ENCODE measurements around the gene TTC16. TPM values are rescaled to one million over a fixed set of nuclear protein-coding genes. Genes with fewer than 3 reads are reported as not detected.

Gene TTC16
- total and polyA plus RNA-seq, 2 donors (not counting 3 experiments of a cell fraction or from before 2014, with no cell fraction given) = not detected

GRCh38 chr9:127711831-127712274, 4.0 kb upstream of the TTC16 start:
- POLR2A ChIA-PET = interaction anchor here (0.5 kb wide), 1 partner anchor 184 kb away, joined by 4 read pairs; no protein-coding TSS in a partner anchor
- H3K79me2 ChIP-seq (ENCODE audit: control insufficient read depth, insufficient read depth, low read length) = peaks cover 5% of the 10 kb centered on the region
- FAIRE-seq = no peak

More at GRCh38 chr9:127711831-127712274, 4.0 kb upstream of the TTC16 start:
- Histone ChIP-seq H3K4me3 (replicated peaks in 1 of 3; ENCODE audit: insufficient read depth in 1 of 3, low read depth in 1 of 3, low read length in 3 of 3) (no peak overlapping the region), H3K36me3 (ENCODE audit: control insufficient read depth in 2 of 2, extremely low read depth in 1 of 2, insufficient read depth in 2 of 2, low read length in 2 of 2) (no peaks in the 10 kb centered on the region), H3K9ac (replicated peaks; ENCODE audit: extremely low read depth, insufficient read depth, low read length) (no peak overlapping the region), H3K9me1 (replicated peaks; ENCODE audit: control insufficient read depth, extremely low read depth, insufficient read depth, low read length) (no peaks in the 10 kb centered on the region), H4K20me1 (replicated peaks; ENCODE audit: control insufficient read depth, extremely low read depth, insufficient read depth, low read length) (no peaks in the 10 kb centered on the region), H3K4me1 (ENCODE audit: control insufficient read depth, extremely low read depth, insufficient read depth, low read length) (peaks cover 5% of the 10 kb centered on the region), H3K4me2 (ENCODE audit: insufficient read depth, low read length) (no peak overlapping the region), H3K9me3 (replicated peaks; ENCODE audit: control insufficient read depth, insufficient read depth, low read length) (no peaks in the 10 kb centered on the region), H2AFZ (ENCODE audit: low read depth, low read length) (no peak overlapping the region), H3K27ac (ENCODE audit: insufficient read depth, low read depth, low read length) (no peak overlapping the region), H3K27me3 (ENCODE audit: control insufficient read depth in 2 of 2, insufficient read depth in 2 of 2, low read length in 2 of 2) (no peaks in the 10 kb centered on the region)
- no peak for DNase-seq (ENCODE audit: low read depth, low spot score)
- dilution Hi-C loops (cut with MboI; ENCODE audit: extremely low pct_ligation_motif_present, low sequenced_read_pairs) = no loop called here
- TF ChIP-seq MAX (IDR thresholded peaks at IDR 0.05; ENCODE audit: insufficient read depth, insufficient read length) = no peak
- TF ChIP-seq MYC (IDR thresholded peaks at IDR 0.05; ENCODE audit: low read depth, low read length) = no peak
- TF ChIP-seq POLR2A (IDR thresholded peaks at IDR 0.05; ENCODE audit: low read depth, low read length) = no peak
- TF ChIP-seq JUN (IDR thresholded peaks at IDR 0.05; ENCODE audit: borderline replicate concordance, insufficient read depth, insufficient read length, low read depth) = no peak
- no peak for TF ChIP-seq CTCF (IDR thresholded peaks at IDR 0.05; ENCODE audit: extremely low read depth in 1 of 2, insufficient read depth in 1 of 2, low read depth in 1 of 2, low read length in 2 of 2)
- no peak for TF ChIP-seq GATA2 (IDR thresholded peaks at IDR 0.05; ENCODE audit: insufficient read depth, insufficient read length, low read depth, low read length)
- no peak for TF ChIP-seq POLR2AphosphoS5 (IDR thresholded peaks at IDR 0.05; ENCODE audit: insufficient read depth, low read depth, low read length)
- TF ChIP-seq EZH2 (IDR thresholded peaks at IDR 0.05; ENCODE audit: borderline replicate concordance, low read depth, low read length, severe bottlenecking) = no peak
- TF ChIP-seq FOS (IDR thresholded peaks at IDR 0.05; ENCODE audit: borderline replicate concordance, insufficient read depth, low read length) = no peak
- no TSS peak for BruUV-seq (replicated peaks)
- CTCF ChIA-PET = interaction anchor here (3.3 kb wide), 1 partner anchor 23 kb away, joined by 9 read pairs; the partner anchor contains the start of gene TOR2A
- intact Hi-C loops (cut with micrococcal nuclease) = no loop called here
